ENCODE data around the gene ALG8. TPM values are rescaled to one million over a fixed set of nuclear protein-coding genes. Genes with fewer than 3 reads are reported as not detected.

Gene ALG8
- total RNA-seq, 1 experiment from 2014 or later, result 97.0 TPM

- CTCF ChIA-PET, result no interaction called here
- TF ChIP-seq POLR2AphosphoS5 (IDR thresholded peaks at IDR 0.05; ENCODE audit: low read depth, low read length) (no peak), SIN3A (IDR thresholded peaks at IDR 0.05; ENCODE audit: borderline replicate concordance, insufficient read depth, low read depth, low read length) (no peak), TCF7L2 (IDR thresholded peaks at IDR 0.05; ENCODE audit: low read depth, low read length) (no peak)
- TF ChIP-seq, protein P1, sequence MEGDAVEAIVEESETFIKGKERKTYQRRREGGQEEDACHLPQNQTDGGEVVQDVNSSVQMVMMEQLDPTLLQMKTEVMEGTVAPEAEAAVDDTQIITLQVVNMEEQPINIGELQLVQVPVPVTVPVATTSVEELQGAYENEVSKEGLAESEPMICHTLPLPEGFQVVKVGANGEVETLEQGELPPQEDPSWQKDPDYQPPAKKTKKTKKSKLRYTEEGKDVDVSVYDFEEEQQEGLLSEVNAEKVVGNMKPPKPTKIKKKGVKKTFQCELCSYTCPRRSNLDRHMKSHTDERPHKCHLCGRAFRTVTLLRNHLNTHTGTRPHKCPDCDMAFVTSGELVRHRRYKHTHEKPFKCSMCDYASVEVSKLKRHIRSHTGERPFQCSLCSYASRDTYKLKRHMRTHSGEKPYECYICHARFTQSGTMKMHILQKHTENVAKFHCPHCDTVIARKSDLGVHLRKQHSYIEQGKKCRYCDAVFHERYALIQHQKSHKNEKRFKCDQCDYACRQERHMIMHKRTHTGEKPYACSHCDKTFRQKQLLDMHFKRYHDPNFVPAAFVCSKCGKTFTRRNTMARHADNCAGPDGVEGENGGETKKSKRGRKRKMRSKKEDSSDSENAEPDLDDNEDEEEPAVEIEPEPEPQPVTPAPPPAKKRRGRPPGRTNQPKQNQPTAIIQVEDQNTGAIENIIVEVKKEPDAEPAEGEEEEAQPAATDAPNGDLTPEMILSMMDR (IDR thresholded peaks at IDR 0.05), result no peak
- TF ChIP-seq, protein P2, sequence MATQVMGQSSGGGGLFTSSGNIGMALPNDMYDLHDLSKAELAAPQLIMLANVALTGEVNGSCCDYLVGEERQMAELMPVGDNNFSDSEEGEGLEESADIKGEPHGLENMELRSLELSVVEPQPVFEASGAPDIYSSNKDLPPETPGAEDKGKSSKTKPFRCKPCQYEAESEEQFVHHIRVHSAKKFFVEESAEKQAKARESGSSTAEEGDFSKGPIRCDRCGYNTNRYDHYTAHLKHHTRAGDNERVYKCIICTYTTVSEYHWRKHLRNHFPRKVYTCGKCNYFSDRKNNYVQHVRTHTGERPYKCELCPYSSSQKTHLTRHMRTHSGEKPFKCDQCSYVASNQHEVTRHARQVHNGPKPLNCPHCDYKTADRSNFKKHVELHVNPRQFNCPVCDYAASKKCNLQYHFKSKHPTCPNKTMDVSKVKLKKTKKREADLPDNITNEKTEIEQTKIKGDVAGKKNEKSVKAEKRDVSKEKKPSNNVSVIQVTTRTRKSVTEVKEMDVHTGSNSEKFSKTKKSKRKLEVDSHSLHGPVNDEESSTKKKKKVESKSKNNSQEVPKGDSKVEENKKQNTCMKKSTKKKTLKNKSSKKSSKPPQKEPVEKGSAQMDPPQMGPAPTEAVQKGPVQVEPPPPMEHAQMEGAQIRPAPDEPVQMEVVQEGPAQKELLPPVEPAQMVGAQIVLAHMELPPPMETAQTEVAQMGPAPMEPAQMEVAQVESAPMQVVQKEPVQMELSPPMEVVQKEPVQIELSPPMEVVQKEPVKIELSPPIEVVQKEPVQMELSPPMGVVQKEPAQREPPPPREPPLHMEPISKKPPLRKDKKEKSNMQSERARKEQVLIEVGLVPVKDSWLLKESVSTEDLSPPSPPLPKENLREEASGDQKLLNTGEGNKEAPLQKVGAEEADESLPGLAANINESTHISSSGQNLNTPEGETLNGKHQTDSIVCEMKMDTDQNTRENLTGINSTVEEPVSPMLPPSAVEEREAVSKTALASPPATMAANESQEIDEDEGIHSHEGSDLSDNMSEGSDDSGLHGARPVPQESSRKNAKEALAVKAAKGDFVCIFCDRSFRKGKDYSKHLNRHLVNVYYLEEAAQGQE (IDR thresholded peaks at IDR 0.05; ENCODE audit: insufficient read depth in 1 of 2, low read depth in 2 of 2, low read length in 1 of 2), result no peak
- H3K36me3 ChIP-seq (ENCODE audit: control insufficient read depth, insufficient read depth, low read length), result peaks cover 16% of the 10 kb centered on the region
- no peaks in the 10 kb centered on the region for H3K4me1 ChIP-seq (ENCODE audit: control insufficient read depth, insufficient read depth, low read length)
- no peak overlapping the region for H3K4me3 ChIP-seq (ENCODE audit: low read depth in 2 of 2, low read length in 2 of 2)
- intact Hi-C loops (cut with micrococcal nuclease; ENCODE audit: unreplicated experiment) (no loop called here), in situ Hi-C loops (cut with HindIII; ENCODE audit: low pct_unique_long_range_greater_than_20kb, low sequenced_read_pairs) (no loop called here)
- H3K9me3 ChIP-seq (ENCODE audit: control insufficient read depth, insufficient read depth, low read depth, low read length), result no peaks in the 10 kb centered on the region
- no peaks in the 10 kb centered on the region for H3K27me3 ChIP-seq (ENCODE audit: control insufficient read depth, insufficient read depth, low read length)
- no peak for ATAC-seq
- H3K27ac ChIP-seq (ENCODE audit: low read length), result no peak overlapping the region
- no peak for DNase-seq (ENCODE audit: low read depth, low spot score)
- BruUV-seq (replicated peaks), result no TSS peak
- POLR2A ChIA-PET, result interaction anchor here (0.6 kb wide), 1 partner anchor 300 kb away, joined by 3 read pairs; no protein-coding TSS in a partner anchor
These were observed 39.8 kb downstream of the ALG8 start for GRCh38 chr11:78099666-78100065.

- no peaks in the 10 kb centered on the region for H3K9me3 ChIP-seq (ENCODE audit: control insufficient read depth, insufficient read depth, low read depth, low read length)
- intact Hi-C loops (cut with micrococcal nuclease; ENCODE audit: unreplicated experiment) (no loop called here), in situ Hi-C loops (cut with HindIII; ENCODE audit: low pct_unique_long_range_greater_than_20kb, low sequenced_read_pairs) (no loop called here)
- no TSS peak for BruUV-seq (replicated peaks)
- no peak for TF ChIP-seq POLR2AphosphoS5 (IDR thresholded peaks at IDR 0.05; ENCODE audit: low read depth, low read length)
- TF ChIP-seq TCF7L2 (IDR thresholded peaks at IDR 0.05; ENCODE audit: low read depth, low read length), result no peak
- TF ChIP-seq, protein P1 (IDR thresholded peaks at IDR 0.05), result no peak
- no peak for TF ChIP-seq SIN3A (IDR thresholded peaks at IDR 0.05; ENCODE audit: borderline replicate concordance, insufficient read depth, low read depth, low read length)
- TF ChIP-seq, protein P2 (IDR thresholded peaks at IDR 0.05; ENCODE audit: insufficient read depth in 1 of 2, low read depth in 2 of 2, low read length in 1 of 2), result no peak
- ATAC-seq (no peak), DNase-seq (ENCODE audit: low read depth, low spot score) (no peak)
- no peak overlapping the region for H3K4me3 ChIP-seq (ENCODE audit: low read depth in 2 of 2, low read length in 2 of 2)
- ChIA-PET CTCF (no interaction called here), POLR2A (no interaction called here)
- no peaks in the 10 kb centered on the region for H3K4me1 ChIP-seq (ENCODE audit: control insufficient read depth, insufficient read depth, low read length)
- peaks cover 9% of the 10 kb centered on the region for H3K36me3 ChIP-seq (ENCODE audit: control insufficient read depth, insufficient read depth, low read length)
- H3K27ac ChIP-seq (ENCODE audit: low read length), result no peak overlapping the region
- H3K27me3 ChIP-seq (ENCODE audit: control insufficient read depth, insufficient read depth, low read length), result no peaks in the 10 kb centered on the region
These were observed 41.6 kb downstream of the ALG8 start for GRCh38 chr11:78097666-78098385.

Measured in Panc1 (cell line).